ENCODE results near the gene IL22RA2.
A peak's percentile ranks its signal among the peaks of the same experiment; 100 is the strongest.
"Not testable (repeated sequence)": the region's sequence is repeated elsewhere in the genome, so short reads cannot be mapped to it uniquely, and the experiment has no call there.

IL22RA2 gene

GRCh38 chr6:137173501-137173900, at the start of gene IL22RA2:
Gene IL22RA2, minus strand, starts transcription at chr6:137173644. Its CDS starts 11,895 bp downstream, at chr6:137161749.
- no peak for DNase-seq

GRCh38 chr6:137222381-137222780, 48.9 kb upstream of the IL22RA2 start:
- no peak for DNase-seq

- DNase-seq: no peak
Measured at GRCh38 chr6:137219664-137220252, 46.3 kb upstream of the IL22RA2 start.

DNA sequence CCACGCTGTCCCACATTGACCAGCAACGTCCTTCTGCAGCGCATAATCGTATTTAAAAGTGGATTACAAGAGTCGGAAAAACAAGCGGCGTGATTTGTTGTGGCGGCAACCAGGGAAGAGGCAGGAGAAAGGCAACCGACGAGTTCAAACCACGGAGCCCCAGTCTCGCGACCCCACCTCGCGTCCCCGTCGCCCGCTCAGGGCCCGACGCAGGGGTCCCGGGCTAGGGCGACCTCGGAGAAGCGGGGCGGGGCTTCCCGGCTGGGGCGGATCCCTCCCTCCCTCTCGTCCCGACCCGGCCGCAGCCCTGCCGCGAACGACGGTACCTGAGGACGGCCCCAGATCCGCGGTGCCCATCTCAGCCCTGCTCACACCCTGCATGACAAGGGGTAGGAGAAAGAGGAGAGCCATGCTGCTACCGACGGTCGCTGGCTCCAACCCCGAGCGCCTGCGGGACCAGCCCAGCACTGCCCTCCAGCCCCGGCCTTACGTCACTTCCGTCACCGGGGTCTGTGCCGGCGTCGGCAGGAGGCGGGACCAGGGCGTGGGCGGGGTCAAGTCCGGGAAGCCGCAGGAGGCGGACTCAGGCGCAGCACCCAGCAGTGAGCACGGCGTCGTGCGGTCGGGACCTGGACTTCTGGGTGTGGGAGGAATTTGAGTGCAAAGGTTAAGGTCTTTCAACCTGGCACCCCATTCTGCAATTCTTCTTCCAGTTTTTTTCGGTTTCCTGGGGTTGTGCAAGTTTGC, 45.6 kb upstream of the IL22RA2 start, which contains the start of gene IFNGR1:
TSS of gene IFNGR1 (minus strand) at position 469 of the 747 bp plus-strand sequence. CDS start at position 411, 58 bp downstream.
- DNase-seq: peak; percentile 82 to 91

GRCh38 chr6:137218473-137218916, 45.1 kb upstream of the IL22RA2 start:
- DNase-seq: peak; percentile 52 to 53

DNA sequence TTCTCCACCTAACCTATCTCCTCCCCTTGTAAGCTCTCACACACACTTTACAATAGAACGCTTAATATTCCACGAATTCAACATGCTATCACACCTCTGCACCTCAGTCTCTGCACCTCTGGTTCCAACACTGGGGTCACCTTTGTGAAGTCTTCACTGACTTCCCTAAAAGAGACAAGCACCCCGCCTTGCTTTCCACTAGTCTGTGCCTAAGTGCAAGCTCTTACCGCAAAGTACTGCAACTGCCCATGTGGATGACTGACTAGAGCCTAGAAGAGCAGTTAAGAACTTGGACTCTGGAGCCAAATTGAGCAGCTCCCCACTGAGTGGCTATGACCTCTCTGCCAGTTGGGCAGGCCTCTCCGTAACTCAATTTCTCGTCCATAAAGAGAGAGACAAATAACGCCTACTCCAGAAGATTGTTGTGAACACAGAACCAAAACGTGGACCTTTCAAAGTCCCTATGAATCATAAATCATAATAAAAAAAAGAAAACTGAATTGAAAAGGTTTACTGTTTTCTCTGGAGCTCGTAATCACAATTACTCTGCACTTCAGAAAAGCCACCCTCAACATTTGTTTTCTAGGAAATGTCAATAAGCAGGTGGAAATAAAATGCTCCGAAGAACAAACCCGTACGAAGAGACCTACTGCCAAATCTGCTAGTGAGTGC, 44.5 kb upstream of the IL22RA2 start:
- peak in 1 of 2 experiments; percentile 10 for DNase-seq

- DNase-seq: no peak
Measured at GRCh38 chr6:137216875-137217553, 43.6 kb upstream of the IL22RA2 start.

DNA sequence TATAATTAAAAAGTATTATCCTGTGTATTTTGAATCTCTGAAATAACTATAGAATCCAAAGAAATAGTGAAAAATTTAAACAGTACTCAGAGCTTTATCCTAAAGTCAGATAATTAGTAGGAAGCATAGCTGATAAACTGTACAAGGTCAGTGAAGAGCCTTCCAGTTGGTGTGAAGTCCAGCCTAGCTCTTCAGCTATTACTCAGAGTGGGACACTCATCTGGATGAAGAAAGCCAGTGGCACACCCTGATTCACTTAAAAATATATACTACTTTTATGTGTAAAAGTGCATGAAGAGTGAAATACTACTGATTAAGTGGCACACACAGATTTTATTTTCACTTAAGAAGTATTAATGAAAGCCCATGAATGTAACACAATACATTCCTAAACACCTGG, 42.7 kb upstream of the IL22RA2 start:
- no peak for DNase-seq

- not testable (repeated sequence) for DNase-seq
Measured at GRCh38 chr6:137215630-137216029, 42.2 kb upstream of the IL22RA2 start.

DNA sequence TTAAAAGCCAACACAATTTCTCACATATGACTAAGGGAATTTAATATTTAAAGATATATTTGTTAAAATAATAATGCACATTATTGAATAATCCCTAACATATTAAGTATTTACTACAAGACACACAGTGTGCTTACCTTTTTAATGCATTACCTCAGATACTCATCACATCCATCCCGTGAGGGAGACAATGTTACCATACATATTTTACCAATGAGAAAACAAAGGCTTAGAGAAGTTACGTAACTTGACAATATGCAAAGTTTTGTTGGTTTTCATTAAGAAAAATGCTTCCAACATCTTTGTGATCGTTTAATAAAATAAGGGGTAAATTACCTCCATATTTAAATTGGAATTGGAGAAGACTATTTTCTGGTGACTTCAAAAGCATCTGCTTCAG, 41.5 kb upstream of the IL22RA2 start:
- DNase-seq: no peak

- no peak for DNase-seq
Measured at GRCh38 chr6:137213813-137214212, 40.4 kb upstream of the IL22RA2 start.

DNA sequence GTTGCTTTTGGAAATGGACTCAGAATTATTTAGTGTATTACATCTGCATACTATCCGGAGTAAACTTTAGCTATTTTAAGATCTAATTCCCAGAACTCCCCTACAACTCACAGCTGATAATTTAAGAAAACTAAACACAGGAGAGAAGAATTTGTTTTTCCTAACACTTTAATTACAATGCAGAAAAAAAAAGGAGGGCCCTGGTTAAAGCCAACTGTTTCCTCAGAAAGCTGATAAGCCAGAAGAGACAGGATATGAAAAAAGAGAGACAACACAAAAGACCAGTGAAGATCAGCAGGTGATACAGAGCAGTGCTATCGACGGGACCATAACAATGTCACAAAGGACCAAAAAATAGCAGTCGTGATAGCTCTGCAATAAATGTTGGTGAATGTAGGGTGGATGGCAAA, 39.9 kb upstream of the IL22RA2 start:
- no peak for DNase-seq

GRCh38 chr6:137211910-137212309, 38.5 kb upstream of the IL22RA2 start:
- DNase-seq: no peak

GRCh38 chr6:137210903-137211302, 37.5 kb upstream of the IL22RA2 start:
- DNase-seq: no peak

GRCh38 chr6:137208279-137208678, 34.8 kb upstream of the IL22RA2 start:
- no peak for DNase-seq

- DNase-seq: not testable (repeated sequence)
Measured at GRCh38 chr6:137207457-137207856, 34.0 kb upstream of the IL22RA2 start.

GRCh38 chr6:137206577-137206976, 33.1 kb upstream of the IL22RA2 start:
- no peak for DNase-seq

DNA sequence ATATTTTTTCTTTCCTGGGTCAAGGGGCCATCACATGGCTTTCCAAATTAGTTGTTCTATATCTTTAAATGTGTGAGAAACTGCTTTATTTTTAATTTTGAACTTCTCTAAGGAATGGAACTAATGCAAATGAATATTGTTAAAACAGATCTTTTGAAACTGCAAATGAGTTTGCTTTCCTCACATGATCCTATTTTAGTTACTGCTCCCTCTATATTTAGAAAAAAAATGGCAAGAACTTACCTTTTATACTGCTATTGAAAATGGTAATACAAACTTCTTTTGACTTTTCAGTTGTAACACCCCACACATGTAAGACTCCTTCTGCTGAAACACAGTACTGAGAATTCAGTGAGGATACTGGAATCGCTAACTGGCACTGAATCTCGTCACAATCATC, 29.8 kb upstream of the IL22RA2 start:
- DNase-seq: no peak

DNA sequence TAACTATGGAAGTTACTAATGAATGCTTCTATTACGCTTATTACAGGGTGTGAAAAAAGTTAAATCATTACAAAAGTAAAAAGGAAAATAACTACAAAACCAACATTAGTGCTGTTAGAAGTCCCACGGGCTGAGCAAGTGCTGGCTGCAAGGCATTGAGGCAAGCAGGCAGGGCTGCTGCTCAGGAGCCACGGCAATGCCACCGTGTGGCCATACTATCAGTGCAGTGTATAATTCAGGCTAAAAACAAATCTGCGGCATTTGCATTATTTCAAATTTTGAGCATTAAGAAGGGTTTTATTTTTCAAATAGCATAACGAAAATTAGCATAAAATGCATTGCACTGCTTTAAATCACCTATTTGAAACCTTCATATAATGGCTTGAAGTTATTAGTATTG, 28.6 kb upstream of the IL22RA2 start:
- peak in 1 of 2 experiments; percentile 34 for DNase-seq

- DNase-seq: no peak
Measured at GRCh38 chr6:137201006-137201405, 27.6 kb upstream of the IL22RA2 start.

GRCh38 chr6:137200288-137200687, 26.8 kb upstream of the IL22RA2 start:
- DNase-seq: no peak

DNA sequence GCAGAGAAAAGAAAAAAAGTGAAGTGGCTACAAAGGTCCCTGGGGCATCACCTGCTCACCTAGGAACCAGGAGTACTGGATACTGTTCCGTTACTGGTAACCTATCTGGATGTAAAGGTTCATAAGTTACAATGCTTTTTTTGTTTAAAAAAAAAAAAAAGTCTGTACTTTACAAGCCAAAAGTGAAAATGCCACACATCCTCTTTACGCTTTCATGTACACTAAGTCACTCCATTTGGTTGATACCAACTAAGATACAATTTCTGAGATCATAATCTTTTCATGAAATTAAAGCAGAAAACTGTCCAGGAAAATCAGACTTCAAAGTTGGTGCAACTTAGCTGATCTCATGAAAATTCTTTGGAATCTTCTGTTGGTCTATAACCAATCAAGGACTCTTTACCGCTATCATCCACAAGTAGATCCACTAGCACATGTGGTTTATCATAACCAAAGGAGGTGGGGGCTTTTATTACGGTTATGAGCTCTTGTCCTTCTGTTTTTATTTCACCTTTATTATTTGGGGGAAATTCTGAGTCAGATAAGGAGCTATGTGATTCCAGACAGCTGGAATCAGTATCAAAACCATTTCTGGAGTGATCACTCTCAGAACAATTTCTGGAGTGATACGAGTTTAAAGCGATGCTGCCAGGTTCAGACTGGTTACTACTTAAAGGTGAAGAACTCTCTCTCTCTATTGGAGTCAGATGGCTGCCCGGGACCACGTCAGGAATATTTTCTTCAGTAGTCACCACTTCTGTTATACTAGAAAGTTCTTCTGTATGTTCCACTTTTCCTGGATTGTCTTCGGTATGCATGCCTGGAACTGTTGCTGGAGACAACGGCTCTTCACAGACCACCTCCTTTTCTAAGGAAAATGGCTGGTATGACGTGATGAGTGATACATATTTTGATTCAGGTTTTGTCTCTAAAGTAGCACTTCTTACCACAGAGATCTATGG, 24.5 kb upstream of the IL22RA2 start:
- no peak for DNase-seq
